ENCODE results near the gene TLCD3B.
"Not testable (repeated sequence)": the region's sequence is repeated elsewhere in the genome, so short reads cannot be mapped to it uniquely, and the experiment has no call there.

TLCD3B gene

DNA sequence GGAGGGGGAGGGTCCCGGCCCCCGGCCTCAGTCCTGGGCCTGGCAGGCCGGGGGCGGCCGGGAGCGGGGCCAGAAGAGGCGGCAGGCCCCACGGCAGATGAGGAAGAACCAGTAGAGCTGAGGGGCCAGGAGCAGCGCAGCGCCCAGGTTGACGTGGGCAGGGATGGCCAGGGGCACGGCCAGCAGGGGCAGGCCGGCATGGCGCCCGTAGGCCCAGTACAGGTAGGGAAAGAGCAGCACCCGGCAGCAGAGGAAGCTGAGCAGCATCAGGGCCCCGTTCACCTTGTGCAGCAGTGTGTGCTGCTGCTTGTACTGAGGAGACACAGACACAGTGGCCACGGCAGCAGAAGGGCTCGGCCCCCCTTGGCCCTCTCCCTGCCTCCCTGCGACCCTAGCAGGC, 5.9 kb downstream of the TLCD3B start:
- DNase-seq = no peak

DNA sequence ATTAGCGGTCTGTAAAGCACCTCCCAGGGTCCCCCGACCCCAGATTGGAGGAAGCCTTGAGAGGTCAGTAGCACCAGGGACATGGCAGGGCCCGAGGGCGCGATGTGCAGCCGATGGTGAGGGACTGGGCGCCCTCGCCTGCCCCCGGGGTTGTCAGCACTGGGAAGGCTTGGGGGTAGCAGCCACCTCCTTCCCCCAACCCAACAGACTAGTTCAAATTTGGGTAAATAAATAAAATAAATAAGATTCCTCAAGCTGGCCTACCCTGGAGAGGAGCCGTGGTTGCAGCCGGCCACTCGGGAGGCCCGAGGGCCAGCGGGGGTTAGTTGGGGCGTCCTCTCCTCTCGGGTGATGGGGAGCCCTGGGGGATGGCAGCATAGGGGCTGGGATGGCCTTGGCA, 6.6 kb downstream of the TLCD3B start:
- no peak for DNase-seq

DNA sequence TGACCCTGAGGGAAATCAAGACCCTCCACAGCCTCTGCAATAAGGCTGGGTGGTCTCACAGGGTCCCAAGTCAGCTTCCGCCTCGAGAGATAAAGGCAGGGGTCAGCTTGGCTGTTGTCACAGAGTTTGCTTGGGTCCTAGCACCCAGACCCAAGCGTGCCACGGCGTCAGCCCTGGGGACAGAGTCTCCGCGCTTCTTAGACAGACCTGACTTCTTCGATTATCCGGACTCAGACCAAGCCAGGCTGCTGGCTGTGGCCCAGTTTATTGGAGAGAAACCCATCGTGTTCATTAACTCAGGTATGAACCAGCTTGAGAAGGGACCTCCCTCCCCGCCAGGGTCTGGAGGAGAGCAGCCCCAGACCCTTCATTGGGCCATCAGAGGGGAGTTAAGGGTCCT, 7.5 kb downstream of the TLCD3B start:
- DNase-seq = no peak

DNA sequence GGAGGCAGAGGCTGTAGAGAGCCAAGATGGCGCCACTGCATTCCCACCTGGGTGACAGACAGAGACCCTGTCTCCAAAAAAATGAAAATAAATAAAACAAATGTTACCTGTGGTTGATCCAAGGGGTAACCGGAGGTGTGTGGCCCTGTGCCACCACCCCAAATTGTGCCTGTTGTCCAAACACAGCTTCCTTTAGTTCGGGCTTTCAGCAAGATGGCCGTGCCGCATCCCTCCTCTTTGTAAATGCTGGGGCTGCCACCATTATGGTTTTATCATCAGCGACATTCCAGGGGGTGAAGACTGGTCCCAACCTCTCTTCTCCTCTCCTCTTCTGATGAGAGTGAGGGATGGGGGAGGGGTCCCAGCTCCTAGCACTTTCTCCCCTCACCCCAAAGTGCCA, 8.2 kb downstream of the TLCD3B start, which contains the start of gene C16orf92:
Gene C16orf92, plus strand, starts transcription at position 312 of the 400 bp plus-strand sequence. CDS start 143 bp downstream, outside the sequence.
- DNase-seq = no peak

DNA sequence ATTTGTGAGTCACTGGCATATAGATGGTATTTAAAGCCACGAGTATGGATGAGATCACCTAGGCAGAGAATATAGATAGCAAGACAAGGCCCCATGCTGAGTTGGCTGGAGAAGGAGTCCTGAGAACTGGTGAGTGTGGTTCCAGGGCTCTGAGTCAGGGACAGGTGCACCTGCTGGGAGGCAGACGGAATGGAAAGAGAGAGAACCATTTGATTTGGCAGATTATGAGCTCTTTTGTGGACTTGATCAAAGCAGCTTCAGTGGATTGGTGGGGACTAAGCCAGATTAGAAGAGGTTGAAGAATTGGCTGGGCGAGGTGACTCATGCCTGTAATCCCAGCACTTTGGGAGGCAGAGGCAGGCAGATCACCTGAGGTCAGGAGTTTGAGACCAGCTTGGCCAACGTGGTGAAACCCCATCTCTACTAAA, 12.3 kb downstream of the TLCD3B start:
- DNase-seq = no peak

DNA sequence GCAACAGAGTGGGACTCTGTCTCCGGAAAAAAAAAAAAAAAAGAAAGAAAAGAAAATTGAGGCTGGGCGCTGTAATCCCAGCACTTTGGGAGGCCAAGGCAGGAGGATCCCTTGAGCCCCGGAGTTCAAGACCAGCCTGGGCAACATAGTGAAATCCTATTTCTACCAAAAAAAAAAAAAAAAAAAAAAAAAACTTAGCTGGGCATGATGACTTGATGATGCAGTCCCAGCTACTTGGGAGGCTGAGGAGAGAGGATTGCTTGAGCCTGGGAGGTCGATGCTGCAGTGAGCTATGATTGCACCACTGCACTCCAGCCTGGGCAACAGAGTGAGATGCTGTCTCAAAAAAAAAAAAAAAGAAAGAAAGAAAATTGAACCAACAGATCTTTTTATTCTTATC, 13.1 kb downstream of the TLCD3B start:
- not testable (repeated sequence) for DNase-seq

DNA sequence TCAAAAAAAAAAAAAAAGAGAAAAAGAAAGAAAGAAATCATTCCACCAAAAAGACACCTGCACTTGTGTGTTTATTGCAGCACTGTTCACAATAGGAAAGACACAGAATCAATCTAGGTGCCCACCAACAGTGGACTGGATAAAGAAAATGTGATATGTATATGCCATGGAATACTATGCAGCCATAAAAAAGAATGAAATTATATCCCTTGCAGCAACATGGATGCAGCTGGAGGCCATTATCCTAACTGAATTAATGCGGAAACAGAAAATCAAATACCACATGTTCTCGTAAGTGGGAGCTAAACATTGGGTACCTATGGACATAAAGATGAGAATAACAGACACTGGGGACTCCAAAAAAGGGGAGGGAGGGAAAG, 13.8 kb downstream of the TLCD3B start:
- DNase-seq = no peak

DNA sequence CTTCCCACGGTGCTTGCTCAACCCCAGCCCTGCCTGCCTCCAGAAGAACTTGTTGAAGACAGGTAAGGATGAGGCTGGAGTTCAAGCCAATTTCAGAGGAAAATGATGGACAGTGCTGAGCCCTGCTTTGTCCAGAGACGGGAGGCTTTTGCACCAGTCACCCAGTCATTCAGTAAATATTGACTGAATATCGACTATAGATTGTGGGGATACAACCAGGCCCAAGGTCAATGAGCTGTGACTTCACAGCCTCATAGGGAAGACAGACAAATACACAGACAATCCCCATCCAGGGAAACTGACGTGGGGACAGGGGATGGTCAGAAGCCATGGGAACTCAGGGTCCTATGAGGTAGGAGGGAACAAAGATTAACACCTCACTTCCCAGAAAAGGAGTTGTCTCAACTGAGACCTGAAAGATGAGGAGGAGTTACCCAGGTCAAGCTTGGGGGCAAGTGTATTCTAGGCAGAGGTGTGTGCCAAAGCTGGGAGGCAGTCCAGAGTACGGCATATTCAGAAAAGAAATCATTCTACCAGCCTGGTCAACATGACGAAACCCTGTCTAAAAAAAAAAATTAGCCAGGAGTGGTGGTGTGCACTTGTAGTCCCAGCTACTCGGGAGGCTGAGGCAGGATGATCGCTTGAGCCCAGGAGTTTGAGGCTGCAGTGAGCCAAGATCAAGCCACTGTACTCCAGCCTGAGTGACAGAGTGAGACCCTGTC, 14.4 kb downstream of the TLCD3B start:
- DNase-seq = no peak

DNA sequence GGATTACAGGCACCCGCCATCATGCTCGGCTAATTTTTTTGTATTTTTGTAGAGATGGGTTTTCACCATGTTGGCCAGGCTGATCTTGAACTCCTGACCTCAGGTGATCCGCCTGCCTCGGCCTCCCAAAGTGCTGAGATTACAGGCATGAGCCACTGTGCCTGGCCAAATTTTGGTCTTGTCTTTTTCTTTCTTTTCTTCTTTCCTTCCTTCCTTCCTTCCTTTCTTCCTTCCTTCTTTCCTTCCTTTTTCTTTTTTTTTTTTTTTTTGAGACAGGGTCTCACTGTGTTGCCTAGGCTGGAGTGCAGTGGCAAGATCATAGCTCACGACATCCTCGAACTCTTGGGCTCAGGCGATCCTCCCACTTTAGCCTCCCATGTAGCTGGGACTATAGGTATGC, 15.6 kb downstream of the TLCD3B start:
- DNase-seq = not testable (repeated sequence)

DNA sequence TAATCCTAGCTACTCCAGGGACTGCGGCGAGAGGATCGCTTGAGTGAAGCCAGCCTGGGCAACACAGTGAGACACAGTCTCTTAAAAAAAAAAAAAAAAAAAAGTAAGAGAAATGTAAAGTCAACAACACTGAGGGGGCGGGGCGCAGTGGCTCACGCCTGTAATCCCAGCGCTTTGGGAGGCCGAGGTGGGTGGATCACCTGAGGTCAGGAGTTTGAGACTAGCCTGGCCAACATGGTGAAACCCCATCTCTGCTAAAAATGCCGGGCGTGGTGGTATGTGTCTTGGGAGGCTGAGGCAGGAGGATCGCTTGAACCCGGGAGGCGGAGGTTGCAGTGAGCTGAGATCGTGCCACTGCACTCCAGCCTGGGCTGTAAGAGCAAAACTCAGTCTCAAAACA, 18.5 kb downstream of the TLCD3B start:
- not testable (repeated sequence) for DNase-seq

DNA sequence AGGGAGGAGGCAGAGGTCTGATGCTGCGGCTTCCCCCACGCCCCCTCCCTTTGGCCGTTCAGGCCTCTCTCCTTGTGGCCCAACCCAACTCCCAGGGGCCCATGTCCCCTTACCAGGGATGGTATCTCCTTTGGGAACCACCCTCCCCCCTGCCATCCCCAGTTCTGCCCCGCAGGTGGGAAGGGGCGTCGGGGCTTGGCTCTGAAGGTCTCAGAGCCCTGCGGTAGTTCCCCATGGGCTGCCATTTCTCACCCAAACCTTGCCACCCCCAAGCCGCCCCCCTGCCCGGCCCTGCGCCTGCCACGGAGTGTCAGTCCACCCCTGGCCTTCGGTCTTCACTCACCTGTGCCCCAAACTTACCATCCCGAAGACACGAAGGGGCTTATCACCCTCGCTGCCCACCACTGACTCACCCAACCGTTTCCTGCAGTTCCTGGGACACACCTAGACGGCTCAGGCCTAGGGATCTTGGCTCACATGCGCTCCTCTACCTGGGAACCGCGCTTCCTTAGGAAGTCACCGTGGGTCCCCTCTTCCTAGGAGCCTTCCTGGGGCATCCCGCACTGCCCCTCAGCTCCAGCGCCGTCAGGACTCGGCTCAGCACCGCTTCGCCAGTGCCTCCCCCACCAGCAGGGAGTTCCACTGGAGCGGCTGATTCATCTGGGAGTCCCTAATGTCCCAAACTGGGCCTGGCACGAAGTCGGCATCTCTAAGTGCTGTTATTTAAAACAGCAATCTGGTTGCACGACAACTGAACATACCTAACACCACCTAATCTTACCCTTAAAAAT, 19.2 kb downstream of the TLCD3B start:
- DNase-seq = no peak

DNA sequence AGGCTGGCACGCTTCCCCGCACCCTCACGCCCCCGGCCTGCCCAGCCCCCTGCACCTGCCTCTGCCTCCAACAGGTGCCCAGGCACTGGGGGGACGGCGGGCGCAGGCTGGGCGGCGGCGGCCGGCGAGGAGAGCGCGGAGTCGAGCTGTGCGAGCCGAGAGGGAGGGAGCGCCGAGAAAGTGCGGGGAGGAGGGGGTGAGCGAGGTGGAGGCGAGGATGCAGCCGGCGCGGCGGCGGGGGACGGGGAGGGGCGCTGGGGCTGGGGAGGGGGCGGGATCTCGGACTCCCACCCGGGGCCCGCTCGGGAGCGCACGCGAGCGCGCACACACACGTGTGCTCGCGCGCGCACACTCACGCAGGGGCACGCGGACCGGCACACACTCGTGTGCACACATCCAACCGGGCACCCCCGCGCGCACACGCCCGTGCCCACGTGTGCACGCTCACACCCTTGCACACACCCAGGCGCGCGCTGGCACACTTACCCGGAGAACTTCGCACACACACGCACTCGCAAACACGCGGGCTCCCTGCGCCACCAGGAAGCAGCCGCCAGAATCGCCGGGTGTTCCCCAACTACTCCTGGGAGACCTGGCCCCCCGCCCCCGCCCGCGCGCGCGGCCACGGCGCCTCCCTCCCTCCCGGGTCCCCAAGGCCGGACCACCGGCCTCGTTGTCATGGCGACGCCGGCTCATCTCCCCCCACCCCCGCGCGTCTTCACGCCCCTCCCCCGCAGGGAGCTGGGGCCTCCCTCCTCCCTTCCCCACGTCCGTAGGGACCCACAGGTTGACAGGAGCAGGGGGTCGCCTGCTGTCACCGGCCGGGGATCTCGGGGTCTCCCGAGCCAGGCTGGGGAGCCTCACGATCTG, 20.0 kb downstream of the TLCD3B start, which contains the start of gene DOC2A:
Gene DOC2A, minus strand, starts transcription at position 184 of the 870 bp plus-strand sequence. CDS start 805 bp downstream, outside the sequence.
- no peak for DNase-seq

DNA sequence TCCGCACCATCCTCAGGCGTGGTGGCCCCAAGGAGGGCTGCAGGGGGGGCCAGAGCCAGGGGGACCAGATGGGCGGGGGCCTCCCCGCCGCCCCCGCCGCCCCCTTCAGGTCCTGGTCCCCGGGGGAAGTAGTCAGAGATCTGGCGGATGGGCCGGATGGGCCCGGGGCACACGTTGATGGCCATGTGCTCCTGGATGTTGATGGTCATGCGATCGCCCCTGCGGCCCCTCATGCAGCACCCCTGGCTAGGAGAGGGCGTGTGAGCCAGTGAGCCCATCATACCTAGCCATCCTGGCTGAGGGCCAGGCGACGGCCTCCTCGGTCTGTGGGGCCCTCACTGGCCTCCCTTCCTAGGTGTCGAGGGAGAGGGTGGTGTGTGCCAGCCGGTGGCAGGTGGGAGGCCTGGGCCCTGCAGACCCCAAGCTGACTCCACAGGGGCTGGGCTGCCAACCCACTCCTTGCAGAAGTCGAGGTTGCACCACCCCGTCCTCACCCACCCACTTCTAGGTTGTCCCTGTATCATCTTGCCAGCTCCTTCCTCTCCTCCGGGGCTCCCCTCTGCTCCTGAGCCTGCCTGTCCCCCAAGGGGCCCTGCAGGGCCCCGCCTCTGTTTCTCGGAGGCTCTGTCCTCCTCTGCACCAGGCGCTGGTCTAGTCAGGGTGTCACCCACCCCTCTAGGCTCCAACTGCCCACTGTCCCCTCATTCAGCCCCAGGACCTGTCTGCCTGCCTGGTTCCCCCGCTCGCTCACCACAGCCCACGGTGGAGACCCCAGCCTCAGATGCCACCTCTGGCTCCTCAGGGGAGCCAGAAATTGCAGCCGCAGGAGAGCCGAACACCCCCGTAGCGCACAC, 20.9 kb downstream of the TLCD3B start:
- no peak for DNase-seq

DNA sequence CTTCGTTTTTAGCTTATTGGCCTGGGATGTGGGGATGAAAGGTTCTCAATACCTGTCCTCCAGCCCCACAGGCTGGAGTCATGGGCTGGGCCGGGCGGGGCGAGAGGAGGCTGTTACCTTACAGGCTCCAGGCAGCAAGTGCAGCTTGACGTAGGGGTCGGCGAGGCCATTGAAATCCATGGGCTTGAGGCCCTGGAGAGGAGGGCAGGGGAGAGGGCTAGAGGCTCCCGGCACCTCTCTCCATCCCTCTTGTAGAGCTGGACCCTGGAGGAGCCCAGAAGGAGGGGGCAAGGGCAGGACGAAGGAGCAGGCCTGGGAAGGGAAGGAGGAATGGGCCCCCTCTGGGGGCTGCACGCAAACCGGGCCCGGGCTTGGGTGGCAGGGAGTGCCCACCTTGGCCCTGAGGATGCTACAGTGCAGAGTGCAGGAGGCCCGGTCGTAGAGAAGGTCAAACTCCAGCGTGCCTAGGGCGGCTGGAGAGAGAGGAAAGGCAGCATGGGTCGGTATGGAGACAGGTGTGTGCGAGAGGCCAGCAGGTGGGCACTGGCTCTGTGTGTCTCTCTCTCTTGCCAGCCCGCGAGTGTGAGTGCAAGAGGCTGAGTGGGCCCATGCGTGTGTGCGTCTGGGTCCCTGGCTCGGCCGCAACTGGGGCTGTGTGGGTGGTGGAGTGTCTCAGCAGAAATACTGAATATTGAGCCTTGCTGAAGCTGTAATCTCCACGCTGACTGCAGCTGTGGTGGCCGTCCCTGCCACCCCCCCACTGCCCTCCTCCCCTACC, 21.8 kb downstream of the TLCD3B start:
- no peak for DNase-seq

DNA sequence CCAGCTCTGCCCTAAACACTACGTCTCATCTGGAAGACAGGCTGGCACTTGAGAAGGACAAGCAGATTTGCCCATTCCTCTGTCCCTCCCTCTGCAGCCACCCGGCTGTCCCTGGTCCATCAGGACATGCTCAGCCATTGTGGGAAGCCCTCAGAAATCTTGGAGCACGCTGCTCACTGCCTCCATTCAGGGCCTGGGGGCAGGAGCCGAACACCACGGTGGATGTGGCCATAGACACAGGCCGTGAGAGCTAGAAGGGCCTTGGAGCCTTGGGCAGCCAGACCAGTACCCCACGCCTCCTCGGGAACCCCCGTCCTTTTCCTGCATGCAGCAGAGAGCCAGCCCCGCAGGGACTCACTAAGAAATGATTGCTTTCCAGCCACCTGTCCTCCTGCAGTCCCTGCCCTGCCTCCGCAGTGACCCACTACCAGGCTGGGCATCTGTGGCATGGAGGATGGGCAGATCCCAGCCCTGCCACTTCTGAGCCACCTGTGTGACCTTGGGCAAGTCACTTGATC, 23.6 kb downstream of the TLCD3B start:
- no peak for DNase-seq

DNA sequence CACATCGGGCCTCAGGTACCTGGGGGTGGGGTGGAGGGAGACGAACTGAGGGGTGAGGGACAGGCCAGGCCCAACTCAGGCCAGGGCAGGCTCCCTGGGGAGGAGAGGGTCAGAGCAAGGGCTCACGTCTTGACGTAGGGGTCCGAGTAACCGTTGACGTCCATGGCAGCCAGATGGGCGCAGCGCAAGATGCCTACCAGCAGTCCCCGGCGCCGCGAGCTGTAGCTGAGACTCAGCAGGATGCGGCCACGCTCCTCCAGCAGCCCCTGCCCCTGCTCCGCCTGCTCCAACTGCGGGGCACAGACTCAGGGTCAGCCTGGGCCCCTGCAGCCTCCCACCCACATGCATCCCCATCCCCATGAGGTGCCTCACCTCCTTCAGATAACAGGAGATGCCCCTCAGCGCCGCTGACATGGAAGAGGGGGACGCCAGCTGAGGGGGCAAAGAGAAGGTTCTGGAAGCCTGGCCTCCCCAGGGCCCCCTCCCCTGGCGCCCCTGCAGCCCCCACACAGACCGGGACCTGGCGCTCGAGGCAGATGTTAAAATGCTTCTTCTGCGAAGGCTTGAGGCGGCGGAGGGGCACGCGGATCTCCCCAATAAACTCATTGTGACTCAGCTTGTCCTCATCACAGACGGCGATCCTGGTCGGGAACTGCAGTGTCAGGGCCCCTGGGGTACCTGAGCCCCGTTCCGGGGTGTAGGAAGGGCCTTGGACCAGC, 24.3 kb downstream of the TLCD3B start:
- no peak for DNase-seq

DNA sequence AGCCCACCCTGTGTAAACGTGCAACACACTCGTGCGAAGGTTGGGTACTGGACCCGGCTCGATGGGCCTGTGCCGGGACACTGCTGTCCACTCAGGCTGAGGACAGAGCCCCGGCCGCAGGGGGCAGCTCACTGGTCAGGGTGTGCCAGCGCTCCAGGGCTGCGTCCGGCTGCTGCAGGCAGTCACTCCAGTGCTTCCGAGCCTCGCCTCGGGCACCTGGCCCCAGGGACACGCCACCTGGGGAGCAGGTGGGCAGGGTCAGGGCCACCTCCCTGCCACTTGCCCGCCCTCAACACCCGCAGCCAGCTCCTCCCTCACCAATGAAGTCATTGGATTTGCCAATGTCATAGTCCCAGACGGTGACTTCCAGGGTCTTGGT, 25.0 kb downstream of the TLCD3B start:
- DNase-seq = no peak

DNA sequence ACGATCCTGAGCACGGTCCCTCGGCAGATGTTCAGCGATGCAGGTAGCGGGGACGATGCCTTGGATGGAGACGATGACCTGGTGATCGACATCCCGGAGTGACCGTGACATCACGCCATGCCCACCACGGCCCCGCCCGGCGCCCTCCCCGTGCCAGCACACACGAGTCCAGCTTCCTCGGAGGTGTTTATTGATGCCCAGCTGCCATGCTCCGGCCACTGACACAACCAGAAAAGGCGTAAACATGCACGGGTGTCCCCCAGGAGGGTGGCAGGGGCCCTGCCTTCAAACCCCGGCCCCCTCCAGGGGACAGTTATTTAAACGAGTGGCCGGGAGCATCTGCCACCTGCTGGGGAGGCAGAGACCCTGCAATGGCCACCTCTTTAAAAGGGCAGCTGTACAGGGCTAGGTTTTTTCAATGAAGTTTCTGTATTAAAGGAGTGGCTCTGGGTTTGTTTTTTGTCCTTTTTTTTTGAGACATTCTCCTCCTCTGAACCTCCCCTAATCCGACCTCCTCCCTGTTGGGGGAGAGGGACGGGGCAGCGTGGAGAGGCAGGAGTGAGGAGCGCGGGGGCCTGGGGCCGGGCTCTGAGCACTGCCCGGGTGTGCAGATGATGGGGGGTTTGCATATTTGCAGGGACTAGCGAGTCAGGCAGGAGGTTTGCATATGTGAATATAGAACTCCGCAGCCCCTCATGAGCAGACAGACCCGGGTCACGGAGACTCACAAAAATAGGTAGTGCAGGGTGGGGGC, 25.6 kb downstream of the TLCD3B start:
- DNase-seq = no peak

DNA sequence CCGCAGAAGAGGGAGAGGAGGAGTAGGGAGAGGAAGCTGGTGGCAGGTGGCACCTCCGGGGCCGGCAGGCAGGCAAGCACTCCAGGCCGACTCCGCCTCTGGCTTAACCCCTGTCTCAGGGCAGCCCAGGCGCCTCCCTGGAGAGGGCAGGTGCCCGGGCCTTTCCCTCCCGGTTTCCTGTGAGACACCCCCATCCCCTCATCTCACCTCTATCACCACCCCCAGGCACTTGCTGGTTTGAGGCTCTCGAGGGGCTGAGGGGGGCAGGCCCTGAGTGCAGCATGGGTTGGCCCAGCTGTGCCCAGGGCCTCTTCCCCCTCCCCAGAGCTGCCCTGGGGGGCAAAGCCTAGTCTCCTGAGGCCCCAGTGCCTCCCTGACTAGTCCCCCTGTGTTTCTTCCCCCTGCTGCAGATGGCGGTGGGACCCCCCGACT, 26.2 kb downstream of the TLCD3B start:
- no peak for DNase-seq

DNA sequence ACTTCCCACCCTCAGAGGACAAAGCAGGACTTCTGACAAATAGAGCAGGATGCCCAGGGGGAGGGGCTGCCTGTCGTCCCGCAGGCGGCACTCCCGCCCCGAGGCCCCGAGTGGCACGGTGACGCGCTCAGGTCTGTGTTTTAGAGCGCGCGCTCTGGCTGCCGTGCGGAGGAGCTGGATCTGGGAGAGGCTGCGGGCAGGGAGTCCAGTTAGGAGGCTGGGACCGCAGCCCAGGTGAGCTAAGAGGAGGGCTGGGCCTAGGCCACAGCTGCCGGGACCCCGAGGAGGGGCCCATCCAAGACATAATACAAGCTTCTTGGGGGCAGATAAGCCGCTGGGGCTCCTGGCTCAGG, 26.7 kb downstream of the TLCD3B start:
- DNase-seq = no peak
